GM12878 (cell line): Measurements from ENCODE around the gene PRR5L. TPM values are rescaled to one million over a fixed set of nuclear protein-coding genes. Genes with fewer than 3 reads are reported as not detected.

Experiments used
- ATAC-seq: fragments of 200-7000 bp; cut with Tn5 transposase; 3 replicates; pipeline ENCODE4 v1.9.1; 2020; ENCODE audit warnings: mild to moderate bottlenecking, moderate library complexity
- BruUV-seq: library from RNA; stranded (reverse); fragments of 400-500 nt; replicated peaks from 2 replicates; lab custom pipeline; 2021; lab: Mats Ljungman, UMichigan
- CTCF ChIA-PET: fragments of 300-600 bp; sonication (Branson Sonifier 250); formaldehyde crosslinking; extraction: SDS; loops from one replicate; lab custom pipeline; 2021; ENCODE audit warnings: inconsistent platforms; lab: Yijun Ruan, JAX
- POLR2A ChIA-PET: fragments of 350-600 bp; formaldehyde crosslinking; extraction: SDS; loops from one replicate; lab custom pipeline; 2021; ENCODE audit warnings: inconsistent platforms; lab: Charles Lee
- RAD21 ChIA-PET: fragments of 300-600 bp; sonication (Branson Sonifier 250); formaldehyde crosslinking; loops from one replicate; lab custom pipeline; 2023; ENCODE audit warnings: antibody characterized with exemption; ENCODE audit not compliant: unreplicated experiment; lab: Charles Lee
- SMC1A ChIA-PET: fragments of 300-600 bp; sonication (Branson Sonifier 250); formaldehyde crosslinking; loops from one replicate; lab custom pipeline; 2023; ENCODE audit not compliant: unreplicated experiment, uncharacterized antibody; lab: Charles Lee
- DNase-seq: peaks from one replicate; pipeline ENCODE4 v3.0.0-alpha.2; 2011; ENCODE audit warnings: low read depth, low spot score
- FAIRE-seq: peaks from 3 replicates; lab custom pipeline; 2011; peaks lifted over from hg19 to GRCh38; lab: Jason Lieb, UNC
- H2AFZ ChIP-seq: 2 replicates; pipeline ENCODE4 v1.6.0; 2011; ENCODE audit warnings: low read depth, low read length, control low read depth; ENCODE audit not compliant: control insufficient read depth
- H3K27ac ChIP-seq: 2 replicates; pipeline ENCODE4 v1.5.1; 2011; ENCODE audit warnings: control low read depth; ENCODE audit not compliant: control insufficient read depth, insufficient read depth
- H3K27me3 ChIP-seq, 2 experiments: replicated peaks in 1 of 2; 2 replicates each; pipeline versions ENCODE4 v1.6.0 to v1.6.1; 2011; ENCODE audit warnings: low read length in 1 of 2; ENCODE audit not compliant: control insufficient read depth in 2 of 2, insufficient read depth in 2 of 2
- H3K36me3 ChIP-seq, 2 experiments: 2 replicates each; pipeline ENCODE4 v1.5.1; 2011; ENCODE audit warnings: low read length in 1 of 2; ENCODE audit not compliant: control insufficient read depth in 2 of 2, insufficient read depth in 2 of 2
- H3K4me1 ChIP-seq: 2 replicates; pipeline ENCODE4 v1.6.1; 2011; ENCODE audit warnings: mild to moderate bottlenecking, low read length, moderate library complexity, mixed read lengths; ENCODE audit not compliant: control insufficient read depth, insufficient read depth
- H3K4me2 ChIP-seq: 2 replicates; pipeline ENCODE4 v1.6.0; 2011; ENCODE audit warnings: control low read depth; ENCODE audit not compliant: control insufficient read depth, insufficient read depth
- H3K4me3 ChIP-seq: fragments of 200-600 bp; sonication (generic); 2 replicates; pipeline ENCODE4 v1.5.1; 2016
- H3K79me2 ChIP-seq: 2 replicates; pipeline ENCODE4 v1.6.0; 2011; ENCODE audit warnings: low read length; ENCODE audit not compliant: control insufficient read depth, insufficient read depth
- H3K9ac ChIP-seq: 2 replicates; pipeline ENCODE4 v1.8.0; 2011; ENCODE audit warnings: low read length, control low read depth, mixed read lengths; ENCODE audit not compliant: control insufficient read depth, insufficient read depth
- H3K9me3 ChIP-seq: replicated peaks from 3 replicates; pipeline ENCODE4 v1.5.1; 2011; ENCODE audit warnings: mild to moderate bottlenecking, low read length; ENCODE audit not compliant: control insufficient read depth, insufficient read depth
- H4K20me1 ChIP-seq: 2 replicates; pipeline ENCODE4 v1.6.0; 2011; ENCODE audit not compliant: control insufficient read depth, insufficient read depth
- ESRRA ChIP-seq: IDR thresholded peaks from 2 replicates; pipeline ENCODE4 v1.6.1; 2012; ENCODE audit warnings: mild to moderate bottlenecking, low read length, improper control_type of control experiment
- EZH2 ChIP-seq: IDR thresholded peaks from 2 replicates; pipeline ENCODE4 v1.6.1; 2012; ENCODE audit warnings: low read depth, mild to moderate bottlenecking, control low read depth, inconsistent platforms, low read length, borderline replicate concordance; ENCODE audit not compliant: control insufficient read depth
- KDM1A ChIP-seq: fragments of 200-600 bp; sonication (generic); IDR thresholded peaks from 2 replicates; pipeline ENCODE4 v1.6.1; 2016; ENCODE audit warnings: borderline replicate concordance
- KLF5 ChIP-seq: fragments of 450-650 bp; IDR thresholded peaks from 2 replicates; pipeline ENCODE4 v1.6.1; 2014; ENCODE audit warnings: mild to moderate bottlenecking; ENCODE audit not compliant: partially characterized antibody
- SREBF1 ChIP-seq: IDR thresholded peaks from 2 replicates; pipeline ENCODE4 v1.6.1; 2012; ENCODE audit warnings: mild to moderate bottlenecking, low read length
- STAT1 ChIP-seq: fragments of 450-650 bp; conservative IDR thresholded peaks from 2 replicates; pipeline ENCODE4 v1.6.1; 2014; ENCODE audit warnings: antibody characterized with exemption, mild to moderate bottlenecking
- TCF12 ChIP-seq: IDR thresholded peaks from 2 replicates; pipeline ENCODE4 v1.6.1; 2011; ENCODE audit warnings: low read depth, mild to moderate bottlenecking, low read length
- WRNIP1 ChIP-seq: IDR thresholded peaks from 2 replicates; pipeline ENCODE4 v1.6.1; 2011; ENCODE audit warnings: low read depth, low read length, improper control_type of control experiment, borderline replicate concordance
- WGBS: methylation state at CpG from one replicate; pipeline ENCODE4 v1.1.6; 2016; ENCODE audit warnings: low lambda C conversion rate; ENCODE audit not compliant: insufficient replicate concordance, insufficient coverage; ENCODE audit errors: missing lambda C conversion rate; 5-methylcytosine and 5-hydroxymethylcytosine counted together
- in situ Hi-C: fragments of 300-500 bp; cut with MboI; formaldehyde crosslinking; loops from 9 replicates; pipeline ENCODE4 v1.14.3; 2018; ENCODE audit warnings: mixed read lengths
- intact Hi-C: fragments of 100-400 bp; cut with micrococcal nuclease; formaldehyde crosslinking; loops from one replicate; pipeline ENCODE4 v1.14.2; 2022; ENCODE audit not compliant: unreplicated experiment
- polyA plus RNA-seq, 11 experiments: library from polyadenylated mRNA; depleted of rRNA in 4 of 11; unstranded in 6 of 11; stranded (reverse) in 5 of 11; fragments of >200 nt; fragmentation: Nextera tagmentation in 4 of 11; fragmentation: Illumina TruSeq in 1 of 11; extraction: Ambion mirVana in 4 of 11; extraction: Trizol in 1 of 11; gene quantifications; 1 replicate in 1 of 11; 2 replicates in 10 of 11; pipeline versions ENCODE4 v1.2.1 to v1.2.3, GENCODE V29; 2011 to 2016; ENCODE audit warnings: inconsistent platforms in 2 of 11, missing spikeins in 2 of 11, low read depth in 1 of 11
- total RNA-seq, 4 experiments: library from RNA; depleted of rRNA in 3 of 4; stranded (reverse); fragments of >200 nt in 3 of 4; fragmentation: Illumina TruSeq in 1 of 4; extraction: Trizol in 1 of 4; gene quantifications; 2 replicates each; pipeline versions ENCODE4 v1.2.1 to v1.2.3, GENCODE V29; 2013 to 2021
- TF ChIP-seq, protein P1 (sequence below): IDR thresholded peaks from 2 replicates; pipeline ENCODE4 v1.6.1; 2011; ENCODE audit warnings: borderline replicate concordance, low read depth, mild to moderate bottlenecking, moderate library complexity, low read length; ENCODE audit not compliant: insufficient read depth, poor library complexity, severe bottlenecking
- TF ChIP-seq, protein P2 (sequence below): fragments of 450-650 bp; IDR thresholded peaks from 2 replicates; pipeline ENCODE4 v1.6.1; 2018; ENCODE audit warnings: borderline replicate concordance, mild to moderate bottlenecking; ENCODE audit not compliant: partially characterized antibody

PRR5L gene
- total and polyA plus RNA-seq, 10 of the 15 experiments (the other 5 are each of a cell fraction or from before 2014, with no cell fraction given): 0.11 to 4.2 (median 0.67) TPM; not detected in 1

- Histone ChIP-seq H2AFZ (no peak overlapping the region), H3K27ac (no peak overlapping the region), H3K79me2 (no peaks in the 10 kb centered on the region), H3K9ac (no peak overlapping the region), H3K4me2 (no peak overlapping the region), H3K4me3 (no peak overlapping the region), H3K36me3 (no peaks in the 10 kb centered on the region), H3K9me3 (no peaks in the 10 kb centered on the region; the same call in 1 of the 3 replicates), H3K4me1 (no peaks in the 10 kb centered on the region), H3K27me3 (no peaks in the 10 kb centered on the region; a peak in 1 of 4 replicates), H4K20me1 (no peaks in the 10 kb centered on the region)
- WGBS: 95% methylated on average over 5 of the region's 5 CpGs
- RAD21 ChIA-PET: no interaction called here
- SMC1A ChIA-PET: no interaction called here
- ATAC-seq (no peak), FAIRE-seq (no peak), DNase-seq (no peak)
- TF ChIP-seq TCF12 (no peak), STAT1 (no peak), KLF5 (no peak), ESRRA (no peak), SREBF1 (no peak), WRNIP1 (no peak), KDM1A (no peak), EZH2 (no peak)
- TF ChIP-seq, protein P1, sequence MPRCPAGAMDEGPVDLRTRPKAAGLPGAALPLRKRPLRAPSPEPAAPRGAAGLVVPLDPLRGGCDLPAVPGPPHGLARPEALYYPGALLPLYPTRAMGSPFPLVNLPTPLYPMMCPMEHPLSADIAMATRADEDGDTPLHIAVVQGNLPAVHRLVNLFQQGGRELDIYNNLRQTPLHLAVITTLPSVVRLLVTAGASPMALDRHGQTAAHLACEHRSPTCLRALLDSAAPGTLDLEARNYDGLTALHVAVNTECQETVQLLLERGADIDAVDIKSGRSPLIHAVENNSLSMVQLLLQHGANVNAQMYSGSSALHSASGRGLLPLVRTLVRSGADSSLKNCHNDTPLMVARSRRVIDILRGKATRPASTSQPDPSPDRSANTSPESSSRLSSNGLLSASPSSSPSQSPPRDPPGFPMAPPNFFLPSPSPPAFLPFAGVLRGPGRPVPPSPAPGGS: no peak
- TF ChIP-seq, protein P2, sequence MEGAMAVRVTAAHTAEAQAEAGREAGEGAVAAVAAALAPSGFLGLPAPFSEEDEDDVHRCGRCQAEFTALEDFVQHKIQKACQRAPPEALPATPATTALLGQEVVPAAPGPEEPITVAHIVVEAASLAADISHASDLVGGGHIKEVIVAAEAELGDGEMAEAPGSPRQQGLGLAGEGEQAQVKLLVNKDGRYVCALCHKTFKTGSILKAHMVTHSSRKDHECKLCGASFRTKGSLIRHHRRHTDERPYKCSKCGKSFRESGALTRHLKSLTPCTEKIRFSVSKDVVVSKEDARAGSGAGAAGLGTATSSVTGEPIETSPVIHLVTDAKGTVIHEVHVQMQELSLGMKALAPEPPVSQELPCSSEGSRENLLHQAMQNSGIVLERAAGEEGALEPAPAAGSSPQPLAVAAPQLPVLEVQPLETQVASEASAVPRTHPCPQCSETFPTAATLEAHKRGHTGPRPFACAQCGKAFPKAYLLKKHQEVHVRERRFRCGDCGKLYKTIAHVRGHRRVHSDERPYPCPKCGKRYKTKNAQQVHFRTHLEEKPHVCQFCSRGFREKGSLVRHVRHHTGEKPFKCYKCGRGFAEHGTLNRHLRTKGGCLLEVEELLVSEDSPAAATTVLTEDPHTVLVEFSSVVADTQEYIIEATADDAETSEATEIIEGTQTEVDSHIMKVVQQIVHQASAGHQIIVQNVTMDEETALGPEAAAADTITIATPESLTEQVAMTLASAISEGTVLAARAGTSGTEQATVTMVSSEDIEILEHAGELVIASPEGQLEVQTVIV: no peak
- BruUV-seq: no TSS peak
- POLR2A ChIA-PET: no interaction called here
- in situ Hi-C loops (no loop called here), intact Hi-C loops (no loop called here)
- CTCF ChIA-PET: no interaction called here
Measured at GRCh38 chr11:36436064-36436463, 140.0 kb downstream of the PRR5L start.
